ENCODE results near the gene SPRR2F.

DNA sequence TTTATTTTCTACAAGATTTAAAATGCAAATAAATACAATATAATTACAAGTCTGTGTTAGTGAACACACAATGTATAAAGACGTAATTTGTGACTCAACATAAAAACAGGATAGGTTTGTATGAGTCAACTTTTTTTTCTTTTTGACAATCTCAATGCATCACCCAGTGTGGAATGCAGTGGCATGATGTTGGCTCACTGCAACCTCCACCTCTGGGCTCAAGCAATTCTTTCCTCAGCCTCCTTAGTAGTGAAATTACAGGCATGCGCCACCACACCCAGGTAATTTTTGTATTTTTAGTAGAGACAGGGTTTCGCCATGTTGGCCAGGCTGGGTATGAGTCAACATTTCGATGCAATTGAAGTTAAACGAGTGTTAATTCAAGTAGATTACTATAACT is 13.1 kb downstream of the SPRR2F start:
- TF ChIP-seq RAD21 (CRISPR knock-in tag; conservative IDR thresholded peaks at IDR 0.05 in 1 of 2, IDR thresholded peaks at IDR 0.05 in 1 of 2) (no peak), RB1 (IDR thresholded peaks at IDR 0.05; ENCODE audit: low read depth) (no peak), PML (IDR thresholded peaks at IDR 0.05; ENCODE audit: low read length) (no peak), FOXJ3 (CRISPR knock-in tag; IDR thresholded peaks at IDR 0.05) (no peak), CEBPB (tag; IDR thresholded peaks at IDR 0.05) (no peak), ARID2 (IDR thresholded peaks at IDR 0.05) (no peak), ZNF263 (CRISPR knock-in tag; IDR thresholded peaks at IDR 0.05; ENCODE audit: borderline replicate concordance) (no peak), ETV6 (IDR thresholded peaks at IDR 0.05; ENCODE audit: borderline replicate concordance in 1 of 2, low read depth in 2 of 2, low read length in 1 of 2) (no peak), ETV6 (CRISPR knock-in tag; IDR thresholded peaks at IDR 0.05; ENCODE audit: borderline replicate concordance) (no peak), ZNF354B (CRISPR knock-in tag; IDR thresholded peaks at IDR 0.05) (no peak), EZH2 (IDR thresholded peaks at IDR 0.05; ENCODE audit: borderline replicate concordance, low read depth, low read length) (no peak)
- TF ChIP-seq, protein P1, sequence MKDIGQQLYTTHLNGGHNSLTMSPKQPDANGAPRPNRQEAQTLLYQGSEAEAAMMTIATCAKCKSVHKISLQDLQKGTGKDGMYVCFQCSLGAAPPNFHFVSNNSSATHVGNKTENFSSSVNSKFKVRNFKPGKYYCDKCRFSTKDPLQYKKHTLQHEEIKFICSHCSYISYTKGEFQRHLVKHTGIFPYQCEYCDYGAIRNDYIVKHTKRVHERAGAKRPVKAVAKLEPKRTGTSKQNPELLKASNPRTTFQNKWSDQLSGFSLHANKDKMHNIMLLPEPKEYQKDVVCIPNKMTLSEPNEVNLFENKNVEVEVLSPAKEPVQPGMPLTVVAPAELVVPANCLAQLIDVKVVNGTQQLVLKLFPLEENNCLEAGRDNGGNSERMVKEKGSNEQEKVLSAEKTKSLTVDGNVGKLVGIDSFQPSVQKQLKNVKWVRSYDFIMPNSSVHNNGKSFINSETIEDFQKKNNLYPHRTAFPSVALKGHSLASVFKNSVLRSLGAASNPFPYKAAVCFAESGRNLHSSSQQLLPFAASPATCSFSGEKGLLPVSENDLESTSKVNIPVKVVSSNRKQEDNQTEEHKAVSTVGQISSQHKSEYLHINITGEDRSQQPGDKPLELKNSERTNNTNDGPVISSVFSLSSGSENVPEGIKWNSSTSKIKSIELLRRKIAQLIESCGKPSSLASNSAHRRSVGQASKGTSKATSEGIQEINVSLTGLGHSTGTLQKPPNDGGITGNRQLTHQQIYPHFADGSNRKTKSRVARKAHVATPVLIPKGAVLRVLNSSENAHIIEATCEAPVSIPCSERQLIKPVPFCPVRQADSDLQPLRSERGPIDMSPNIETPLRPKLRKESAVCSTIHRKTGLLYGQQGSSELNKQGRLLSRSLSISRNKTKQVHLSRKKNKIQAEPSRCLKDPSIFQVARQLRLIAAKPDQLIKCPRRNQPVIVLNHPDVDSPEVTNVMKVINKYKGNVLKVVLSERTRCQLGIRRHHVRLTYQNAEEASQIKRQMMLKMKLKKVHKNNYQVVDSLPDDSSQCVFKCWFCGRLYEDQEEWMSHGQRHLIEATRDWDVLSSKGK (CRISPR knock-in tag; IDR thresholded peaks at IDR 0.05) = no peak
- TF ChIP-seq, protein P2, sequence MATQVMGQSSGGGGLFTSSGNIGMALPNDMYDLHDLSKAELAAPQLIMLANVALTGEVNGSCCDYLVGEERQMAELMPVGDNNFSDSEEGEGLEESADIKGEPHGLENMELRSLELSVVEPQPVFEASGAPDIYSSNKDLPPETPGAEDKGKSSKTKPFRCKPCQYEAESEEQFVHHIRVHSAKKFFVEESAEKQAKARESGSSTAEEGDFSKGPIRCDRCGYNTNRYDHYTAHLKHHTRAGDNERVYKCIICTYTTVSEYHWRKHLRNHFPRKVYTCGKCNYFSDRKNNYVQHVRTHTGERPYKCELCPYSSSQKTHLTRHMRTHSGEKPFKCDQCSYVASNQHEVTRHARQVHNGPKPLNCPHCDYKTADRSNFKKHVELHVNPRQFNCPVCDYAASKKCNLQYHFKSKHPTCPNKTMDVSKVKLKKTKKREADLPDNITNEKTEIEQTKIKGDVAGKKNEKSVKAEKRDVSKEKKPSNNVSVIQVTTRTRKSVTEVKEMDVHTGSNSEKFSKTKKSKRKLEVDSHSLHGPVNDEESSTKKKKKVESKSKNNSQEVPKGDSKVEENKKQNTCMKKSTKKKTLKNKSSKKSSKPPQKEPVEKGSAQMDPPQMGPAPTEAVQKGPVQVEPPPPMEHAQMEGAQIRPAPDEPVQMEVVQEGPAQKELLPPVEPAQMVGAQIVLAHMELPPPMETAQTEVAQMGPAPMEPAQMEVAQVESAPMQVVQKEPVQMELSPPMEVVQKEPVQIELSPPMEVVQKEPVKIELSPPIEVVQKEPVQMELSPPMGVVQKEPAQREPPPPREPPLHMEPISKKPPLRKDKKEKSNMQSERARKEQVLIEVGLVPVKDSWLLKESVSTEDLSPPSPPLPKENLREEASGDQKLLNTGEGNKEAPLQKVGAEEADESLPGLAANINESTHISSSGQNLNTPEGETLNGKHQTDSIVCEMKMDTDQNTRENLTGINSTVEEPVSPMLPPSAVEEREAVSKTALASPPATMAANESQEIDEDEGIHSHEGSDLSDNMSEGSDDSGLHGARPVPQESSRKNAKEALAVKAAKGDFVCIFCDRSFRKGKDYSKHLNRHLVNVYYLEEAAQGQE (IDR thresholded peaks at IDR 0.05; ENCODE audit: borderline replicate concordance) = no peak
- TF ChIP-seq, protein P2 (CRISPR knock-in tag; IDR thresholded peaks at IDR 0.05; ENCODE audit: low read depth) = no peak
- TF ChIP-seq, protein P3, sequence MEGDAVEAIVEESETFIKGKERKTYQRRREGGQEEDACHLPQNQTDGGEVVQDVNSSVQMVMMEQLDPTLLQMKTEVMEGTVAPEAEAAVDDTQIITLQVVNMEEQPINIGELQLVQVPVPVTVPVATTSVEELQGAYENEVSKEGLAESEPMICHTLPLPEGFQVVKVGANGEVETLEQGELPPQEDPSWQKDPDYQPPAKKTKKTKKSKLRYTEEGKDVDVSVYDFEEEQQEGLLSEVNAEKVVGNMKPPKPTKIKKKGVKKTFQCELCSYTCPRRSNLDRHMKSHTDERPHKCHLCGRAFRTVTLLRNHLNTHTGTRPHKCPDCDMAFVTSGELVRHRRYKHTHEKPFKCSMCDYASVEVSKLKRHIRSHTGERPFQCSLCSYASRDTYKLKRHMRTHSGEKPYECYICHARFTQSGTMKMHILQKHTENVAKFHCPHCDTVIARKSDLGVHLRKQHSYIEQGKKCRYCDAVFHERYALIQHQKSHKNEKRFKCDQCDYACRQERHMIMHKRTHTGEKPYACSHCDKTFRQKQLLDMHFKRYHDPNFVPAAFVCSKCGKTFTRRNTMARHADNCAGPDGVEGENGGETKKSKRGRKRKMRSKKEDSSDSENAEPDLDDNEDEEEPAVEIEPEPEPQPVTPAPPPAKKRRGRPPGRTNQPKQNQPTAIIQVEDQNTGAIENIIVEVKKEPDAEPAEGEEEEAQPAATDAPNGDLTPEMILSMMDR (IDR thresholded peaks at IDR 0.05 in 2 of 3, conservative IDR thresholded peaks at IDR 0.05 in 1 of 3; ENCODE audit: insufficient read depth in 2 of 3, low read depth in 1 of 3, low read length in 3 of 3) = no peak

All from K562 (cell line).